M059J (cell line): ENCODE measurements around the gene FAM237B. TPM values are rescaled to one million over a fixed set of nuclear protein-coding genes. Genes with fewer than 3 reads are reported as not detected.
"Not testable (repeated sequence)": the region's sequence is repeated elsewhere in the genome, so short reads cannot be mapped to it uniquely, and the experiment has no call there.

Experiments
- DNase-seq: peaks from one replicate; pipeline ENCODE4 v3.0.0-alpha.2; 2012; ENCODE audit warnings: low read depth
- total RNA-seq: library from RNA; depleted of rRNA; stranded (reverse); fragments of >200 nt; shearing (Covaris generic); gene quantifications from 2 replicates; pipeline ENCODE4 v1.2.3, GENCODE V29; 2014; rRNA removed

FAM237B gene
- not detected in 2 replicates for total RNA-seq

DNA sequence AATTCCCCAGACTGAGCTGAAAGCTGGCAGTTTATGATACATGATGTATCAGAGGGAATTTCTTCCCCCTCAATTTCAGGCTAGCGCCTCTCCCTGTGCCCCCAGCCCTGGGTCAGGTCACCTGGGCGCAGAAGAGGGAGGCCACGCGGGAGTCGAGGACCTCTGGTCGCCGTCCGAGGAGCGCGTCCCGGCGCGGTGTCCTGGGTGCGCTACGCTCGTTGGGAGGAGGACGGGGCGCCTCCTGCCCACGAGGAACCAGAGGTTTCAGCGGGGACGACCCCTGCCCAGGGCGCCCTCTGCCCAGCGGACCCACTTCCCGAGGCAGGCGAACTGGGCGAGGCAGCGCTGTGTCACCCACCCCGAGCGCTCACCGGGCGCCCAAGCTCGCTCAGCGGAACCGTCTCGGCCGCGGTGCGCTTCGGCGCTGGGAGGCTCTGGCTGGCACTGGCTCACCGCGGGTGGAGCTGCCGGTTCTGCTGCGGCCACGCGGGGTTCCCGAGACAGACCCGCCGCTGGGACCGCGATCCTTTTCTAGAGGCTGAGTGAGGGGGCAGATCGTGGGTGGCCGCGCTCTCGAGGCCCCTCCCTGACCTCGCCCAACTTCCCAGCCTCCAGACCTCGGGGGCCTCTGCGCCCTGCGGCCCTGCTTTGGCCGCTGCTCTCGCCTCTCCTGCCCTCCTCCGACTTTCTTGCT, at the start of gene FAM237B:
Gene FAM237B (minus strand): TSS at position 504 of the 694 bp plus-strand sequence. CDS start 1,556 bp downstream, outside the sequence.
- DNase-seq: no peak

- no peak for DNase-seq
These were observed 30.9 kb upstream of the FAM237B start for GRCh38 chr7:90351987-90352386.

DNA sequence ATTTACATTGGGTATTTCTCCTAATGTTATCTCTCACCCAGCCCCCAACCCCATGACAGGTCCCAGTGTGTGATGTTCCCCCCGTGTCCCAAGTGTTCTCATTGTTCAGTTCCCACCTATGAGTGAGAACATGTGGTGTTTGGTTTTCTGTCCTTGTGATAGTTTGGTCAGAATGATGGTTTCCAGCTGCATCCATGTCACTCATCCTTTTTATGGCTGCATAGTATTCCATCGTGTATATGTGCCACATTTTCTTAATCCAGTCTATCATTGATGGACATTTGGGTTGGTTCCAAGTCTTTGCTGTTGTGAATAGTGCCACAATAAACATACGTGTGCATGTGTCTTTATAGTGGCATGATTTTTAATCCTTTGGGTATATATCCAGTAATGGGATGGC, 28.9 kb upstream of the FAM237B start:
- DNase-seq: not testable (repeated sequence)

GRCh38 chr7:90349305-90349704, 28.2 kb upstream of the FAM237B start:
- DNase-seq: no peak

DNA sequence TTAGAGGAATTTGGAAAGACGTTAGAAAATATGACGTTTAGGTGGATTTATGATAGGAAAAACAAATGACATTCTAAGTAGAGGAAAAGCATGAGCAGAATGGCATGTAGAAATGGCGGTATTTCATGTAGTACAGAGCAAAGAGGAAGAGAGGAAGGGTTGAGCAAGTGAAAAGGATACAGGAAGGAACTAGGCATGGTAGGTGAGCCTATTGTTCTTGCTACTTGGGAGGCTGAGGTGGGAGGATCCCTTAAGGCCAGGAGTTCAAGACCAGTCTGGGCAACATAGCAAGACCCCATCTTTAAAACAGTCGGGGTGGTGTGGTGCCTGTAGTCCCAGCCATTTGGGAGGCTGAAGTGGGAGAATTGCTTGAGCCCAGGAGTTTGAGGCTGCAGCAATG, 26.7 kb upstream of the FAM237B start:
- no peak for DNase-seq

DNA sequence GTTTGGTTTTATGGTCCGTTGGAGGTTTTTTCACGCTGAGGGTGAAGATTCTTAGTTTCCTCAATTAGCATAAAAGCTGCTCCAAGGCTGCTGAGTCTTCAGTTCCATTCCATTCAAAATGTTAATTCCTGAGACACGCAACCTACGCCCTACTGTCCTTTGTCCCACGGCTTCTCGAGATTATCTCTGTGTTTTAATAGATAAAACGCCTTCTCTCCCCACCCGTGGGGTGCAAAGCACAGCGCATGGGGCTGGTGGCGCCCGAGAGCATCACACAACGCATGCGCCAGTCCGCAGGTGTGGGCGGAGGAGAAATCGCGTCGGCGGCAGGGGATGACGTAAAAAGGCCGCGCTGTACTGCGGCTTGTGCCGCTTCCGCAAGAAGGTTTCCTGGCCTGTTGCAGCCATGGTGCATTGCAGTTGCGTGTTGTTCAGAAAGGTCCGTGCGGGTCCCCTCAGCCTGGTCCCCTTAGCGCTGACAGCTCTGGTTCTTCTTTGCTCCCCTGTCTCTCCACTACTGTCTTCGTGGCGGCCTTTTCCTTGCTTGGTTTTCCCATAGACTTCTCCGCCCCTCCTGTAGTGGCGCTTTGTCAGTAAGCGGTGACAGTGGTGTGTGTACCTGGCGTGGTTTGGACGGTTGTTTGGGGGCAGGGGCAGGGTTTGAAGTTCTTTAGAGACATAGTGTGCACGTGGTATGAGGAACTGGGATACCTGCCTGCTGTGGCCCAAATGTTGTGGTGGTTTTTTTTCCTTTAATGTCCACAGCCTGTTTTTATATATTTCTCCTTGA, 25.4 kb upstream of the FAM237B start, which contains the start of gene GTPBP10:
Gene GTPBP10 (plus strand): TSS at position 381 of the 790 bp plus-strand sequence. CDS start 26 bp downstream, at position 407.
- peak; percentile 91 for DNase-seq

GRCh38 chr7:90345595-90346335, 24.7 kb upstream of the FAM237B start:
- DNase-seq: peak; percentile 51

DNA sequence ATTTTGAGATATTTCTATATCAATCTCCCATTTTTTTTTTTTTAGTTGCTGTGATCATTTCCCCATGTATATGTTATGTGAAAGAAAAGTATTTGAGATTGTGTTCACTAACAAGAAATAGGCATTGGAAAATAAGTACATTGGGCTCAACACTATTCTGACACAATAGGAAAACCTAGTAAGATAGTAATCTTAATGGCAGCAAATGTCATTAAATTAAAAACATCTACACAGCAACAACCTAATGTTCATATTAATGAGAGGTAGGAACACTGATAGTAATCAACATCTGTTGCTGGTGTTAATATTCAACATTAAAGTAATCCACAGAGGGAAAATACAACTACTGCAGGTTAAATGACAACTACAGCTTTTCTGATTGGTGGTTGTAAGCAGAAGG, 23.9 kb upstream of the FAM237B start:
- DNase-seq: no peak

- DNase-seq: peak; percentile 74
These were observed 16.0 kb upstream of the FAM237B start for GRCh38 chr7:90337106-90337505.

DNA sequence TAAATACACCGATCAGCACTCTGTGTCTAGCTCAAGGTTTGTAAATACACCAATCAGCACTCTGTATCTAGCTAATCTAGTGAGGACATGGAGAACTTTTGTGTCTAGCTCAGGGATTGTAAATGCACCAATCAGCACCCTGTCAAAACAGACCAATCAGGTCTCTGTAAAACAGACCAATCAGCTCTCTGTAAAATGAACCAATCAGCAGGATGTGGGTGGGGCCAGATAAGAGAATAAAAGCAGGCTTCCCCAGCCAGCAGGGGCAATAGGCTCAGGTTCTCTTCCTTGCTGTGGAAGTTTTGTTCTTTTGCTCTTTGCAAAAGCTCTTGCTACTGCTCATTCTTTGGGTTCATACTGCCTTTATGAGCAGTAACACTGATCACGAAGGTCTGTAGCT, 13.8 kb upstream of the FAM237B start:
- DNase-seq: not testable (repeated sequence)

- DNase-seq: no peak
These were observed 13.2 kb upstream of the FAM237B start for GRCh38 chr7:90334193-90334843.

DNA sequence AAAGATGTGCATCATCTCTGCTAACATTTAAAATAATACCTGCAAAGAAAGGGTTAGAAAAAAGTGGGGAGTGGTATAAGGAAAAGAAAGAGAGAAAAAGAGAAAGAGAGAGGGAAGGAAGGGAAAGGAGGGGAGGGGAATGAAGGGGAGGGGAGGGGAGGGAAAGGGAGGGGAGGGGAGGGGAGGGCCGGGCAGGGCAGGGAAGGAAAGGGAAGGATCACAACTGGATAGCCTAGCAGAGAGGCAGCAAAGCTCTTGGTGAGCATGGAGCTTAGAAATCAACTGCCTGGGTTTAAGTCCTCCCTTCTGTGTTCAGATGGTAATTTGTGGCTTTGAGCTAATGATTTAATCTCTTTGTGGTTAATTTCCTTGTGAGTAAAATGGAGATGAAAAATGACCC, 5.4 kb upstream of the FAM237B start:
- DNase-seq: no peak

GRCh38 chr7:90322837-90323236, 1.7 kb upstream of the FAM237B start:
- no peak for DNase-seq

GRCh38 chr7:90320418-90320800, 695 bp downstream of the FAM237B start:
- no peak for DNase-seq

- DNase-seq: no peak
These were observed 1.1 kb downstream of the FAM237B start for GRCh38 chr7:90320014-90320413.

- DNase-seq: no peak
These were observed 7.2 kb downstream of the FAM237B start for GRCh38 chr7:90313907-90314306.

DNA sequence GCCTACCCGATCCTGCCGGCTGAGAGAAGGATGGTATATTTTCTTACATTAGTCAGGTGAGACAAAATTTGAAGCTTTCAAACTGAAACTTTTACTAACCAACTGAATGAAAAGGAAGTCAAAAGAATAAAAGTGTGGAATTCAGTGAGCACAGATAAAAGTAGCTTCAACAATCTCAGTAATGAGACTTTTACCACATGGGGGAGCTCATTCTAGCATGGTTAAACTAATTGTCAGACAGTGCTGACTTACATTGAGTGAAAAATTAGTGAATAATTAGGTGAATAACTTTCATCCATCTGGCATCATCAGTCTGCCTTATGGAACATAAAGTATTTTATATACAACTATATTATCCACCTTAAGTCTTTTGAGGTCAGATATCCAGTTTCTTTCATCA, 8.4 kb downstream of the FAM237B start:
- DNase-seq: peak; percentile 10

DNA sequence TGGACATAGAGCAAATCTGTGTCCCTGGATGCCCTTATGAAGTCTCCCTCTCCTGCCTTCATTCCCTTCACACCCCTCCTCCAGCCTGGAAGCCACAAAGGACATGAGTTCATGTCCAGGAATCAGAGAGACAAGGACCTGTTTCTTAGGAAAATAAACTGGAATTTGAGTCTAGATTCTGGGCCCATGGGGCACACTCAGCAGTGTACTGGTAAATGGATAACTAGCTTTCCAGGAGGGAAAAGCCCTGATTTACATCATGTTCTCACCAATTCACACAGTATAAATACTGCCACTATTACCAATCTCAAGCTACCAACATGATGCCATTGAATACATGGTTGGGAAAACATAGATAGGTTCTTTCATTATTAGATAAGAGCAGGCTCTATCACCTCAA, 9.9 kb downstream of the FAM237B start:
- no peak for DNase-seq

DNA sequence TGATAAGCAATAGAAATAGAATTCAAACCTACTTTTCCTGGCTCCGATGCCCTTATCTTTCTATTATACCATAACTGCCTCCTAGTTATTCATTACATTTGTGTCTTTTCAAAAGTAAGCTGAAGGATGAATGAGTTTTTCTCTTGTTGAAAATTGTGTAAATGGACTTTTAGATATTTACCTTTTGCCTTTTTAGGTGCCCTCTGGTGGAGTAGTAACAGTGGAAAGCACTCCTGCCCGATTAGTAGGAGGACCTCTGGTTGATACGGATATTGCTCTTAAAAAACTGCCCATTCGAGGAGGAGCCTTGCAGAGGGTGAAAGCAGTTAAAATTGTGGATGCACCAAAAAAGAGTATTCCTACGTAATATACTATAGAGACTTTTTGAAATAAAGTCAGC, 11.2 kb downstream of the FAM237B start:
- DNase-seq: no peak

DNA sequence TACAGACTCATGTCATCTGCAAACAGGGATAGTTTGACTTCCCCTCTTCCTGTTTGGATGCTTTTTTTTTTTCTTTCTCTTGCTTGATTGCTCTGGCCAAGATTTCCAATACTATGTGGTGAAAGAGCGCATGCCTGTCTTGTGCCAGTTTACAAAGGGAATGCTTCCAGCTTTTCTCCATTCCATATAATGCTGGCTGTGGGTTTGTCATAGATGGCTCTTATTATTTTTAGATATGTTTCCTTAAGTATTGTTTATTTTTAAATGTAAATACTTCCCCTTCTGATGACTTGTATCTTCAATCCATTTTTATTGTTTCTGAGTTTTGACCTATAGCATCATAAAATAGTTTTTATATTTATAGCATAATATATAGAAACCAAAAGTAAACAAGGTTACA, 17.9 kb downstream of the FAM237B start:
- no peak for DNase-seq

DNA sequence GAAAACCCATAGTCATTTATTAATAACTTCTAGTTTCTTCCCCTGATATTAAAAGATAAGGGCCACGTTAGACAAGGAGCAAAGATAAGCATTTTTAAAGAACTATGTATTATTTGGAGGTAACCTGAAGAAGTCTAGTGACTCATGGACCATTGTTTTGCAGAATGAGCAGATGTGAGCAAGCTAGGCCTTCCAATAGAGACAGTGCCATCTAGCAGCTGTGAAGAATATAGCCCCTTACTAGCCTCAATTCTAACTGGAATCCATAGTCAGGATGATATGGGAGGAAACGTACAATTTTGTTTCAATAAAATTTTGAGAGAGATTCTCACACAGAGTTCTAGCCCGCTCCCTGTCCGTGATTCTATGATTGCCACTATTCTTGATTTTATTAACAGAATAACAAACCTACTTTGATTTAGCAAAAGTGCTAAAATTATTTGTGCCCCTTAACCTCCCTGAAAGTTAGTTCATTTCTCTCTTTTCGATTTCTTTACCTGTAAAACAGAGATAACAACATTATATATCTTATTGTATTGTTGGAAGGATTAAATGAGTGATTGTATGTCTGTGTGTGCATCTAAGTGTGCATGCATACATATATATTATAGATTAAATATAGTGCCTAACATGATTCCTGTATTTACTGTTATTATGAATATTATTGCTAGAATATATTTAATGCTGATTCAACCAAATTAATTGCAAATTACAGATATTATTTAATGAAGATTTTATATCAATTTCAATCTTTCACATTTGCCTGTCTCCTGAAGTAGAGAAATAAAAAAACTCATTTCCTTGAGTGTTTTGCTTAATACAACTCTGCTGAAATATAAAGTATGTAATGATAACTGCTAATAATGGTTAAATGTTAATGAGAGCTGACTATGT, 22.7 kb downstream of the FAM237B start:
- peak; percentile 69 for DNase-seq
